DND-41 (cell line): Measurements from ENCODE around the gene ANKDD1B.

Experiments used
- CTCF ChIP-seq: IDR thresholded peaks from 2 replicates; pipeline ENCODE4 v1.5.1; 2012; ENCODE audit warnings: borderline replicate concordance, low read length, moderate library complexity, mild to moderate bottlenecking; ENCODE audit not compliant: poor library complexity, severe bottlenecking; ENCODE audit errors: extremely low read depth
- EZH2 ChIP-seq: IDR thresholded peaks from 3 replicates; pipeline ENCODE4 v1.6.1; 2012; ENCODE audit warnings: borderline replicate concordance, low read depth, mild to moderate bottlenecking, moderate library complexity, low read length, inconsistent platforms; ENCODE audit not compliant: severe bottlenecking

- no peak for TF ChIP-seq CTCF
- TF ChIP-seq EZH2 = no peak
Observed at GRCh38 chr5:75603371-75603770, 7.9 kb upstream of the ANKDD1B start.
